Tibial nerve (tissue), 4 donors: Measurements from ENCODE around the gene MSH3. TPM values are rescaled to one million over a fixed set of nuclear protein-coding genes. Genes with fewer than 3 reads are reported as not detected.

ENCODE experiments used
- DNase-seq, 2 donors: peaks; one replicate each; pipeline ENCODE4 v3.0.0-alpha.2; 2019; ENCODE audit warnings: low spot score in 2 of 2
- H3K27ac ChIP-seq, 4 donors: fragments of 200-600 bp; sonication (generic) in 3 of 4; one replicate each; pipeline ENCODE4 v1.5.1; 2017 to 2019; ENCODE audit warnings: mild to moderate bottlenecking in 1 of 4
- H3K27me3 ChIP-seq, 2 donors: fragments of 200-600 bp; sonication (generic) in 1 of 2; one replicate each; pipeline versions ENCODE4 v1.5.1 to v1.6.0; 2017 to 2019
- H3K36me3 ChIP-seq, 3 donors: fragments of 200-600 bp; sonication (generic); one replicate each; pipeline ENCODE4 v1.5.1; 2018 to 2019
- H3K4me1 ChIP-seq, 4 donors: fragments of 200-600 bp; sonication (generic) in 3 of 4; one replicate each; pipeline ENCODE4 v1.5.1; 2017 to 2019
- H3K4me3 ChIP-seq, 4 donors: fragments of 200-600 bp; sonication (generic) in 3 of 4; one replicate each; pipeline ENCODE4 v1.5.1; 2017 to 2019; ENCODE audit warnings: mild to moderate bottlenecking in 1 of 4, moderate library complexity in 1 of 4
- H3K9me3 ChIP-seq, 4 donors: fragments of 200-600 bp; sonication (generic) in 3 of 4; one replicate each; pipeline ENCODE4 v1.5.1; 2017 to 2019
- EP300 ChIP-seq, 2 donors: sonication (generic); formaldehyde crosslinking; IDR thresholded peaks; one replicate each; pipeline ENCODE4 v1.6.1; 2017; ENCODE audit warnings: antibody characterized with exemption in 2 of 2, mild to moderate bottlenecking in 1 of 2
- POLR2A ChIP-seq, 2 donors: fragments of 450-650 bp; IDR thresholded peaks; one replicate each; pipeline ENCODE4 v1.6.1; 2017; ENCODE audit warnings: antibody characterized with exemption in 2 of 2, mild to moderate bottlenecking in 2 of 2, moderate library complexity in 2 of 2
- WGBS, 2 donors: methylation state at CpG; one replicate each; pipeline ENCODE4 v1.1.5; 2018; 5-methylcytosine and 5-hydroxymethylcytosine counted together
- total RNA-seq, 4 donors: library from RNA; depleted of rRNA; stranded (reverse); fragments of >200 nt; gene quantifications; one replicate each; pipeline ENCODE4 v1.1.0, GENCODE V29; 2016
- TF ChIP-seq, protein P1 (sequence below), 5 experiments: fragments of 200-600 bp in 3 of 5; fragments of 450-650 bp in 2 of 5; sonication (generic) in 3 of 5; IDR thresholded peaks; one replicate each; pipeline ENCODE4 v1.5.1; 2016 to 2019; ENCODE audit warnings: antibody characterized with exemption in 5 of 5, mild to moderate bottlenecking in 3 of 5, moderate library complexity in 2 of 5

The MSH3 gene
- total RNA-seq, 4 donors from 2014 or later, result 8.8 to 16.8 (median 12.4) TPM

DNA sequence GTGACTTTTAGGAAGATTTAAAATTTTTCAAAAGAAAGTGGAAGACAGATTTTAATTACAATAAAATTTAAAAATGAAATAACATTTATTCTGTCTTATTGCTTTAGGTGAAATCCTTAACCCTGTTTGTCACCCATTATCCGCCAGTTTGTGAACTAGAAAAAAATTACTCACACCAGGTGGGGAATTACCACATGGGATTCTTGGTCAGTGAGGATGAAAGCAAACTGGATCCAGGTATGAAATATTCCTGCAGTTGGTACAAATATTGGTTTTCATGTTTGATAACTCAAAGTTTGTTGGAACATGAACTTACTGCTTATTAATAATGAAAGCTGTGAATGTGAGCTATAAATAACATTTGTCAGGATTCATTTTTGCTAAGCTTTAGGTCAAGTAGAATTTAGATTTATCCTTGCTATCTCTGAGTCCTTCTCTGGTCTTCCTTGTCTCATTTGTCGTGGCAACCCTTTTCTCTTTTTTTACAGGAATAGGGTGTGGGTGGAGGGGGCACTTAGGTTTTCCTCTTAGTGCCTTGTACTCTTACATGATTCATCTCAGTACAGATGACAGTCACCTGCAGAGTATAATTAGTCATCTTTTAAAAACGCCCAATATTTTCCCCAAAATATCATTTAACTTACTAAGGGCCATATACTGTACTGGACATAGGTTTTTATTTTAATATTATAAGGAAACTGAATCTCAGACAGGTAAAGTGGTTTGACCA lies 210.4 kb downstream of the MSH3 start:
- no peak overlapping the region for H3K4me3 ChIP-seq
- no peak for TF ChIP-seq EP300 (IDR thresholded peaks at IDR 0.05)
- WGBS, 2 donors, result 91 to 92% methylated on average over 3 of the region's 3 CpGs
- H3K27me3 ChIP-seq, result no peaks in the 10 kb centered on the region
- H3K4me1 ChIP-seq, result no peaks in the 10 kb centered on the region
- peaks cover 0 to 28% (median 0%) of the 10 kb centered on the region in 3 donors for H3K36me3 ChIP-seq
- DNase-seq, result no peak
- H3K27ac ChIP-seq, result no peak overlapping the region
- H3K9me3 ChIP-seq, result no peaks in the 10 kb centered on the region

DNA sequence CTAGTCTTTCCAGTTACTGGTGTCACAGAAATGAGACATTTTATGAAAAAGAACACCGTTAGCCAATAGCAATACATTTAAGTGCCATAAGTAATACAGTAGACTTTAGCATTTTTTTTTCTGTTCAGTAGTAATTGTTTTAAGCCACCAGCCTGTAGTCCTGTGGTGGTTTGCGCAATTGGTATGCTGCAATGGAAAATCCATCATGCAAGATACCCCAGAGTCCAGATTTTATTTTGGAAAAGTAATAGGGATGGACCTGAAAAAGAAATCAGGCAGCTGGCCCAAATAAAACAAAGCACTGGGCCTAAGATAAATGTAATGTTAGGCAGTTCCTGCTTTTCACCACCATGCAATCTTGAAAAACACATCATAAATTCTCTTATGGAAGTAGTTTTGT lies 211.1 kb downstream of the MSH3 start:
- 86 to 89% methylated on average over 2 of the region's 2 CpGs for WGBS, 2 donors
- peak in 1 of 2 donors; percentile 15 for DNase-seq
- Histone ChIP-seq H3K36me3 (peaks cover 0 to 28% (median 0%) of the 10 kb centered on the region in 3 donors), H3K4me3 (no peak overlapping the region), H3K27me3 (no peaks in the 10 kb centered on the region), H3K4me1 (no peaks in the 10 kb centered on the region), H3K27ac (no peak overlapping the region), H3K9me3 (no peaks in the 10 kb centered on the region)
- TF ChIP-seq, protein P1, sequence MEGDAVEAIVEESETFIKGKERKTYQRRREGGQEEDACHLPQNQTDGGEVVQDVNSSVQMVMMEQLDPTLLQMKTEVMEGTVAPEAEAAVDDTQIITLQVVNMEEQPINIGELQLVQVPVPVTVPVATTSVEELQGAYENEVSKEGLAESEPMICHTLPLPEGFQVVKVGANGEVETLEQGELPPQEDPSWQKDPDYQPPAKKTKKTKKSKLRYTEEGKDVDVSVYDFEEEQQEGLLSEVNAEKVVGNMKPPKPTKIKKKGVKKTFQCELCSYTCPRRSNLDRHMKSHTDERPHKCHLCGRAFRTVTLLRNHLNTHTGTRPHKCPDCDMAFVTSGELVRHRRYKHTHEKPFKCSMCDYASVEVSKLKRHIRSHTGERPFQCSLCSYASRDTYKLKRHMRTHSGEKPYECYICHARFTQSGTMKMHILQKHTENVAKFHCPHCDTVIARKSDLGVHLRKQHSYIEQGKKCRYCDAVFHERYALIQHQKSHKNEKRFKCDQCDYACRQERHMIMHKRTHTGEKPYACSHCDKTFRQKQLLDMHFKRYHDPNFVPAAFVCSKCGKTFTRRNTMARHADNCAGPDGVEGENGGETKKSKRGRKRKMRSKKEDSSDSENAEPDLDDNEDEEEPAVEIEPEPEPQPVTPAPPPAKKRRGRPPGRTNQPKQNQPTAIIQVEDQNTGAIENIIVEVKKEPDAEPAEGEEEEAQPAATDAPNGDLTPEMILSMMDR (IDR thresholded peaks at IDR 0.05), result no peak
- TF ChIP-seq POLR2A (IDR thresholded peaks at IDR 0.05) (no peak), EP300 (IDR thresholded peaks at IDR 0.05) (peak in 1 of 2 donors; percentile 20)

DNA sequence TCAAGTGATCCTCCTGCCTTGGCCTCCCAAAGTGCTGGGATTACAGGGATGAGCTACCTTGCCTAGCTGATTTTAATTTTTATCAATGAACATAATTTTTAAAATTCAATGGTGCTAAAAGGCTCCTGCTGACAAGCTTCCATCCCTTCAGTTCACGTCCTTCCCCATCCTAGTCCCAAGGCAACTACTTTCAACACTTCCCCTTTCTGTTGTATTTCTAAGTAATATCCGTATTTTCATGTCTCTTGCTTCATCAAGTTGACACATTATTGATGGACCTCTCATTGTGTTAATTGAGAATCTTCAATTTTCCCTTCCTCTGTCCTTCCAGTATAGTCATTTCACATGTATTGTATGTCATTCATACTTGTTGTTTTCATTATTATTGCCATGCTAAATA lies 211.9 kb downstream of the MSH3 start:
- TF ChIP-seq POLR2A (IDR thresholded peaks at IDR 0.05), result no peak
- TF ChIP-seq, protein P1 (IDR thresholded peaks at IDR 0.05), result no peak
- no peak for TF ChIP-seq EP300 (IDR thresholded peaks at IDR 0.05)
- no peaks in the 10 kb centered on the region for H3K9me3 ChIP-seq
- no peaks in the 10 kb centered on the region for H3K4me1 ChIP-seq
- 86 to 93% methylated on average over 2 of the region's 2 CpGs for WGBS, 2 donors
- H3K27me3 ChIP-seq, result no peaks in the 10 kb centered on the region
- DNase-seq, result no peak
- no peak overlapping the region for H3K4me3 ChIP-seq
- H3K27ac ChIP-seq, result no peak overlapping the region
- H3K36me3 ChIP-seq, result peaks cover 0 to 28% (median 0%) of the 10 kb centered on the region in 3 donors

DNA sequence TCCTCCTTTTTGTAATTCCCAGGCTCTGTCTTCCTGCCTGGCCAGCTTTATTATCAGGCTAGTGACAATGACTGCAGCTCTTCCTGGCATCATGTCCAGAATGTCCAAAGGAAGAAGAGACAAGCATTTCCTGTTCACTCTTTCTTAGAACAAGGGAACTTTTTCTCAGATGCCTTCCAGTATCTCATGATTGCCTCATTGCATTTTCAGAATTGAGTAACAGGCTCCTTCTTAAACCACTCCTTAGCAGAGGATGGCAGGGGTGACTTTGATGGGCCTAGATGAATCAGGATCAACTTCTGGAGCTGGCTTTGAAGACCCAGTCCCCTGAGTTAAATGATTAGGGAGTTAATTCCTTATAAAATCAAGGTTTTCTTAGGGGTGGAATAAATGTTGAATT lies 212.8 kb downstream of the MSH3 start:
- no peak for DNase-seq
- Histone ChIP-seq H3K4me1 (no peaks in the 10 kb centered on the region), H3K4me3 (no peak overlapping the region), H3K36me3 (peaks cover 0 to 28% (median 0%) of the 10 kb centered on the region in 3 donors), H3K27ac (no peak overlapping the region), H3K27me3 (no peaks in the 10 kb centered on the region), H3K9me3 (no peaks in the 10 kb centered on the region)
- TF ChIP-seq POLR2A (IDR thresholded peaks at IDR 0.05) (no peak), EP300 (IDR thresholded peaks at IDR 0.05) (no peak)
- TF ChIP-seq, protein P1 (IDR thresholded peaks at IDR 0.05), result no peak

DNA sequence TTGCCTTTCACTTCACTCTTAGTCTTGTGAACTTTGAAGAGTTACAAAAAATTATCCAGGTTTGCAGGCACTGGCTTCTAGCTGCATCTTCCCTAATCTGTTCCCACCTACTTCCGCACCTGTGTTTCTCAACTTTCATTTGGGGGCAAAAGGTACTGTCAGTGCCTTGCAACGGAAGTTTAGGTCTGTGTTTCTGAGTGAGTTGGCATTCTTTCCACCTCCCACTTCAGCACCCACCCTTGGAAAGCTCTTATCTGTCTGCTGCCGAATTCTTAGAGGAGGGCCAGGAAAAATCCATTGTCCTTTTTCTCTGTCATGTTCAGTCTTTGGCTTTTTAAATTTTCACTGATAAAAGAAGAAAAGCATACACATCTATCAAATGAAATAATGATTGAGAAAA lies 216.0 kb downstream of the MSH3 start:
- no peak overlapping the region for H3K4me3 ChIP-seq
- no peak for DNase-seq
- 61 to 72% methylated on average over 3 of the region's 3 CpGs for WGBS, 2 donors
- H3K4me1 ChIP-seq, result no peaks in the 10 kb centered on the region
- no peaks in the 10 kb centered on the region for H3K9me3 ChIP-seq
- H3K36me3 ChIP-seq, result peaks cover 0 to 32% (median 0%) of the 10 kb centered on the region in 3 donors
- H3K27ac ChIP-seq, result no peak overlapping the region
- TF ChIP-seq, protein P1 (IDR thresholded peaks at IDR 0.05), result no peak
- no peak for TF ChIP-seq EP300 (IDR thresholded peaks at IDR 0.05)
- TF ChIP-seq POLR2A (IDR thresholded peaks at IDR 0.05), result no peak
- H3K27me3 ChIP-seq, result no peaks in the 10 kb centered on the region
